NCI-H187 (cell line): ENCODE measurements around the gene TNXB.
A peak's percentile ranks its signal among the peaks of the same experiment; 100 is the strongest.

Source experiments
- DNase-seq, 2 experiments: peaks; one replicate each; lab custom pipeline; 2025; lab: John Stamatoyannopoulos, UW

Gene TNXB, protein sequence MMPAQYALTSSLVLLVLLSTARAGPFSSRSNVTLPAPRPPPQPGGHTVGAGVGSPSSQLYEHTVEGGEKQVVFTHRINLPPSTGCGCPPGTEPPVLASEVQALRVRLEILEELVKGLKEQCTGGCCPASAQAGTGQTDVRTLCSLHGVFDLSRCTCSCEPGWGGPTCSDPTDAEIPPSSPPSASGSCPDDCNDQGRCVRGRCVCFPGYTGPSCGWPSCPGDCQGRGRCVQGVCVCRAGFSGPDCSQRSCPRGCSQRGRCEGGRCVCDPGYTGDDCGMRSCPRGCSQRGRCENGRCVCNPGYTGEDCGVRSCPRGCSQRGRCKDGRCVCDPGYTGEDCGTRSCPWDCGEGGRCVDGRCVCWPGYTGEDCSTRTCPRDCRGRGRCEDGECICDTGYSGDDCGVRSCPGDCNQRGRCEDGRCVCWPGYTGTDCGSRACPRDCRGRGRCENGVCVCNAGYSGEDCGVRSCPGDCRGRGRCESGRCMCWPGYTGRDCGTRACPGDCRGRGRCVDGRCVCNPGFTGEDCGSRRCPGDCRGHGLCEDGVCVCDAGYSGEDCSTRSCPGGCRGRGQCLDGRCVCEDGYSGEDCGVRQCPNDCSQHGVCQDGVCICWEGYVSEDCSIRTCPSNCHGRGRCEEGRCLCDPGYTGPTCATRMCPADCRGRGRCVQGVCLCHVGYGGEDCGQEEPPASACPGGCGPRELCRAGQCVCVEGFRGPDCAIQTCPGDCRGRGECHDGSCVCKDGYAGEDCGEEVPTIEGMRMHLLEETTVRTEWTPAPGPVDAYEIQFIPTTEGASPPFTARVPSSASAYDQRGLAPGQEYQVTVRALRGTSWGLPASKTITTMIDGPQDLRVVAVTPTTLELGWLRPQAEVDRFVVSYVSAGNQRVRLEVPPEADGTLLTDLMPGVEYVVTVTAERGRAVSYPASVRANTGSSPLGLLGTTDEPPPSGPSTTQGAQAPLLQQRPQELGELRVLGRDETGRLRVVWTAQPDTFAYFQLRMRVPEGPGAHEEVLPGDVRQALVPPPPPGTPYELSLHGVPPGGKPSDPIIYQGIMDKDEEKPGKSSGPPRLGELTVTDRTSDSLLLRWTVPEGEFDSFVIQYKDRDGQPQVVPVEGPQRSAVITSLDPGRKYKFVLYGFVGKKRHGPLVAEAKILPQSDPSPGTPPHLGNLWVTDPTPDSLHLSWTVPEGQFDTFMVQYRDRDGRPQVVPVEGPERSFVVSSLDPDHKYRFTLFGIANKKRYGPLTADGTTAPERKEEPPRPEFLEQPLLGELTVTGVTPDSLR (N-terminal part only)

GRCh38 chr6:32109114-32109764, at the start of gene TNXB:
TNXB (minus strand) TSS chr6:32109338; CDS start chr6:32098198, 11,140 bp downstream.
- no peak for DNase-seq

GRCh38 chr6:32158052-32158451, 48.9 kb upstream of the TNXB start:
- DNase-seq, result no peak

- DNase-seq, result no peak
These were observed 47.8 kb upstream of the TNXB start for GRCh38 chr6:32156891-32157290.

DNA sequence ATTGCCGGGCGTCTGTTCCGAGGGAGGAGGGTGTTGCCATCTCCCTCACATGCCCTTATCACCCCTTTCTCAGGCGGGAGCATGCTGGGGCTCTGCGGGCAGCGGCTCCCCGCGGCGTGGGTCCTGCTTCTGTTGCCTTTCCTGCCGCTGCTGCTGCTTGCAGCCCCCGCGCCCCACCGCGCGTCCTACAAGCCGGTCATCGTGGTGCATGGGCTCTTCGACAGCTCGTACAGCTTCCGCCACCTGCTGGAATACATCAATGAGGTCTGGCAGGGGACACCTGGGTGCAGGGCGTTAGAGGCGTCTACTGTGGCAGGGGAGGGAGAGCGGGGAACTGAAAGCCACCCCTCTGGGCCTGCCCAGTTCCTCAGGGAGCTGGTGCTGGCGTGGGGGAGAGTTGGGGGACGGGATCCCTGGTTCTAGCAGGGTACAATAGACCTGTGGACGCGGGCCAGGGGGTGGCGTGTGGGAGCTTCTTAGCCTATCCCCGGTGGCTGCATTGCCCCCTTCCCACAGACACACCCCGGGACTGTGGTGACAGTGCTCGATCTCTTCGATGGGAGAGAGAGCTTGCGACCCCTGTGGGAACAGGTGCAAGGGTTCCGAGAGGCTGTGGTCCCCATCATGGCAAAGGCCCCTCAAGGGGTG, 45.5 kb upstream of the TNXB start:
- peak in 1 of 2 experiments; percentile 38 for DNase-seq

DNA sequence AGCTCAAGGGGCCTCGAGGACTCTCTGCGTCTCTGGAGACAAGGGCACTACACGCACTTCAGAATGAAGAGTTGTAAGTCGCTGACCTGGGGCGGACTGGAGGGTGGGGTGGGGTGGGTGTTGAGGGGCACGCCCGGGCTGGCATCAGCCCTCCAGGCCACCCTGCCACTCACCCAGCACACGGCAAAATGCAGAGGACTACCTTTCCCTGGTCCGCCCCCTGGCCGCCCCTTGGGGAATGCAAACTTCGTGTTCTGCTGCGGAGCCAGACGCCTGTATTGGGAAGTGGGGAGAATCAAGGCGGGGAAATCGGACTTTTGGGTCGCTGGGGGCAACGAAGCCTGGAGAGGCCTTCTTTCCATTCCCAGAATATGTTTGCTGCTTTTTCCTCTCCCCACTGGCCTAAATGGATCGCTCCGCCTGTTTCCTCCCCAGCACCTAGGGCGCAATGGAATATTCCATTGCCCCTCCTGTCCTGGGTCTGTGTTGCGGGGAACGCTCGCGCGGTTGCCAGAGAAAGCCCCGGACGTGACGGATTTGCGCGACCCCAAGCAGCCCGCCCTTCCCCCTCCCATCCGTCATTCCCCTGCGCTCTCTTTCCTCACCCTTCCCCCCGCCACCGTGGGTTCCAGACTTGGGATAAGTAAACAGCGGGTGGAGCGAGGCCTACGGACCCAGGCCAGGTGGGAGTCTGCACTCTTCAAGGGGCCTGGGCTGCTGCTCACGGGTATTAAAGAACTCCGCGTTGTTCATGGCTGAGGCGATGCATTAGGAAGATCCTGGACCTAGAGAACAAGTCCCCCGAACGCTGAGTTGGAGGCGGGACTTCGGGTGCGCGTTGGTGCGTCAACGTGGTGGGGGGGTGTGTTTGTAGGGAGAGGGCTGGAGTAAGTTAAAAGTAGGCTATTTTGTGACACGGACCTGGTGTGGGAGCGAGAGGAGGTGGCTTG, 44.7 kb upstream of the TNXB start, which contains the start of gene PPT2:
Gene PPT2, plus strand, starts transcription at position 578 of the 950 bp plus-strand sequence. CDS start 454 bp downstream, outside the sequence.
- peak; percentile 14 to 44 for DNase-seq

- no peak for DNase-seq
These were observed 43.8 kb upstream of the TNXB start for GRCh38 chr6:32152769-32153563.

DNA sequence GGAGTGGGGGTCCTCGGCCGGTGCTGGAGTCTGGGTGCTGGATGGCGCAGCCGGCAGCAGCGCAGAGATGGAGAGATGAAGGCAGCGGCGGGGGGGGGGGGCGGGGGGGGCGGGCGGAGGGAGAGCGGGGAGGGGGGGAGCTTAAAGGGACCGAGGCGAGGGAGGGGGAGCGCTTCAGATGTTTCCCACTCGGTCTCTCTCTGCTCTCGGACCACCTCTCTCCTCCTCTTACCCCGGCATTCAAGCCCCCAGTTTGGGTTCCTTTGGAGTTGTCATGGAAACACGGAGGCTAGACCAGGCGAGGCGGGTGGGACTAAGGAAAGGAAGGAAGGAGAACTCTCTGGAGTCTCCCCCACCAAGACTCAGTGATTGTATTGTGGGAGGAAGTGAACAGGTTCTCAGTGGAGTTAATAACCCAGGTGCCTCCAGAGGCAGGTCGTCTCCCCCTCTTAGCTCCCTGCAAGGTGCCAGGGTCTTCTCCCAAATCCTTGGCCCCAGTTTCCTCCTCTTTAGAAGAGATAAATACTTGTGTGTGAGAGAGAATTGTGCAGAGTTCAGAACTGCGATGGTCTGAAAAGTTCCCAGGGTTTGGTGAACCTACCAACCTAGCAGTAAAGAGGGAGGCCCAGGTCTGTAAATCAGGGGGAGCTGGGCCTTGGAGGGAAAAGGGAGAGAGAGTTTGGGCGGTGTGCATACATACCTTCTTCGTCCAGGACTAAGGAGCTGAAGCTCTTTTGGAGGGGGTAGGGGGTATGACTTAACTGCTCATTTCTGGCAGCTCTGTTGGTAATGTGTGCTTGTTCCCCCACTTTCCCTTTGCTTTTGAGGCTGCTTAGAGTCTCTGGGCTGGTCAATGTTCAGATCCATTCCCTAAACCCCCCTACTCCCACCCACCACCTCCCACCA, 43.0 kb upstream of the TNXB start, which contains the start of gene PRRT1:
Gene PRRT1, minus strand, starts transcription at position 77 of the 906 bp plus-strand sequence. CDS start 112 bp downstream, outside the sequence.
- no peak for DNase-seq

DNA sequence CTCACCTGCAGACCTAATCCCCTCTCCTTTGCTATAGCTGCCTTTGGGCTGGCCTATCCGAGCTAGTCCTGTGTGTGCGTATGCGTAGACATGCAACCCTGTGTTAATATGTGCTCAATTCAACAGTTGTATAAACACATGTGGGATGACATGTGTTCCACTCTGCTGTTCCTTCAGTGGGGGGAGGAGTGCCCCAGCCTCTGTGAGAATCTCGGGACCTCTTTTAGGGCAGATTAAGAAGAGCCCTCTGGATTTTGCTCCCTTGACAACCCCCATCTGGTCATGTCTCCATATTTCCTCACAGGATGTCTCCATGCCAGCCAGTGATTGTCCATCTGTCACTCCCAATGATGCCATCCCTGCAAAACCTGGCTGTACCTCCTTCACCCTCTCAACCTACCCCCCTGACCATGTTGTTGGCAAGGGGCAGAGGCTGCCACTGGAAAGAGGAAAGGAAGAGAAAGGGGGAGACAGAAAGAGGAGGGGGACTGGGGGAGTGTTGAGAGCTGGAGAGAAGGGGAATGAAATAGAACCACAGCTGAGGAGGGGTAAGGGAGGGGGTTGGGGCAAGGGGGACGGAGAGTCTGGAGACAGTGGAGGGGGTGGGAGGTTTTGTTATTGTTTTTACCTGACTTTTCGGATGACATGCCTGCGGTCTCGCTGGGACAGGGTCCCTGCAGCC, 42.2 kb upstream of the TNXB start:
- DNase-seq, result no peak

GRCh38 chr6:32149932-32150870, 41.1 kb upstream of the TNXB start:
- DNase-seq, result no peak

DNA sequence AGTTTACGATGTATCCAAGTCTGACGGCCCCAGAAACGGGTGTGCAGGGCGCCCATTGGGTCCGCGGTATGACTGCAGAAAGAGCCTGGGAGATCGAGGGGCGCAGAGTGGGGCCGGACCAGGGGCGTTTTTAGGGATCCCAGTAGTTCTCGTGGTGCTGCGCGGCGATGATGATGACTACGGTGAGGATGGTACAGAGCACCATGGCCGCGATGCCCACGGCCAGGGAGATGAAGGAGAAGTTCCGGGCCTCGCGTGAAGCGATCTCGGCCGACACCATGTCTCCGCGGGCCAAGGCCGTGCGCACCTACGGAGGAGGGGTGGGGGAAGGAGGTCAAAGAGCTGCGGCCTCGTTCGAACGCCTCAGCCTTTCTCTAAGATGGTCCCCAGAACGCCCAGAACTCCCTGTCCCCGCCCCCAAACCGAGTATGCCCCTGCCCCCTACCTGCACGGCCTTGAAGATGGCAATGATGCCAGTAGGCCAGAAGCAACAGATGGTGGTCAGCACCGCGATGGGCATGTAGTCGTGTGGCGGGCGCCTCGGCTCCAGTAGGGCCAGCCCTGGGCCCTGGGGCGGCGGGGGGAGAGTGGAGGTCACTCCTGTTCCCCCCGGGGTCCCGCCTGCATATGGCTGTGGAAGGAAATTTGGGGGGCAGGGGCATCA, 40.1 kb upstream of the TNXB start:
- DNase-seq, result no peak

GRCh38 chr6:32148289-32149091, 39.4 kb upstream of the TNXB start:
- DNase-seq, result peak in 1 of 2 experiments; percentile 22

DNA sequence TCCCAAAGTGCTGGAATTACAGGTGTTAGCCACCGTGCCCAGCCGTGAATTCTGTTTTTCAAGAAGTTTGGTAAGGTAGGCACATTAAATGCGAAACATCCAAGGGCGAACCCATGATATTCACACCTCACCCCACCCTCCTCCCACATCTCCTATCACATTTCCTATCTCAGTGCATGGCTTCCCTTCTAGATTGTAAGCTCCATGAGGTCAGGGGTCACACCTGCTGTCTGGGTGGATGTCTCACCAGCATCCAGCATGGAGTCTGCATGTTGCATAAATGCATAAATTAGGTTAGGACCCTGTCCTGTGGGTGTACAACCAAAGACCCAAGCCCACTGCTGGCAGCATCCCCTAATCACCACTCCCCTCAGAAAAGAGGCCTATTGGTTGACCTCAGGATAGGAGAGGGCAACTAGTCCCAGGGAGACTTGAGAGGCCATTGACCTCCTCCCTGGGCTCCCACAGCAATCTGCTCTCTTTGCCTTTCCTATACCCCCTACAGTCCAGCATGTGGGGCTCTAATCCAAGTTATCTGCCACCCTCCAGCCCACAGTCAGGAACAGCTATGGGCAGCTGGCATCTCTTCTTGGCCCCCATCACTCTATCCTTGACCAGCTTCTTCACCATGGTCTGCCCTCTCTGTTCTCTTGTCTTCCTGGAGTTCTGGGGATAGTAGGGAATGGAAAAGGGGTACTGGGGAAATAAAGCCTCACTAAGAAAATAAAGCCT, 38.4 kb upstream of the TNXB start:
- DNase-seq, result no peak

- DNase-seq, result no peak
These were observed 37.5 kb upstream of the TNXB start for GRCh38 chr6:32146687-32147086.

DNA sequence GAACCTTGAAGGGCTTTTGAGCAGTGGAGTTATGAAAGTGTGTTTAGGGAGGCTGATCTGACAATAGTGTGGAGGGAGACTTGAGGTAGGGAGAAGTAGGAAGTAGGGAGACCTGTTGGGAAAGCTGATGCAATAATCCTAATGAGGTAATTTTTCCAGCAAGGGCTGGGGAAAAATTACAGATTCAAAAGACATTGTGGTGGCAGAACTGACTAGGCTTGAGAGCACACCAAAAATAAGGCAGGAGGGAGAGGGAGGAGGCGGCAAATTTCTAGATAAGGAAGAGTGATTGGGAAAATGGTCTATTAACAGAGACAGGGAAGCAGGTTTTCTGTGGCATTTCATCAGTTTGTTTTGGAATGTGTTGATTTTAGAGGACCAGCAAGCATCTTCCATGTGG, 37.1 kb upstream of the TNXB start:
- DNase-seq, result no peak
